Breast epithelium (tissue), 3 donors: ENCODE results near the gene BTN3A1.

Experiments
- CTCF ChIP-seq, 3 donors: fragments of 450-650 bp; IDR thresholded peaks; one replicate each; pipeline ENCODE4 v1.5.1; 2016 to 2017; ENCODE audit warnings: antibody characterized with exemption in 3 of 3, mild to moderate bottlenecking in 3 of 3, moderate library complexity in 3 of 3
- POLR2A ChIP-seq: fragments of 450-650 bp; IDR thresholded peaks from one replicate; pipeline ENCODE4 v1.6.1; 2016; ENCODE audit warnings: antibody characterized with exemption, mild to moderate bottlenecking, moderate library complexity
- POLR2AphosphoS5 ChIP-seq, 3 donors: sonication (generic); formaldehyde crosslinking; IDR thresholded peaks; one replicate each; pipeline ENCODE4 v1.6.1; 2017; ENCODE audit warnings: antibody characterized with exemption in 3 of 3

- no peak for TF ChIP-seq POLR2A
- TF ChIP-seq CTCF (IDR thresholded peaks at IDR 0.05), result no peak
- no peak for TF ChIP-seq POLR2AphosphoS5 (IDR thresholded peaks at IDR 0.05)
These were observed 53.4 kb downstream of the BTN3A1 start for GRCh38 chr6:26455357-26455970.
